WI38 (cell line): ENCODE data around the gene BCORL1.

ENCODE experiments used
- H3K4me3 ChIP-seq: 2 replicates; pipeline ENCODE4 v1.5.1; 2011; ENCODE audit warnings: low read depth, mild to moderate bottlenecking, control low read depth, low read length
- CTCF ChIP-seq: IDR thresholded peaks from 2 replicates; pipeline ENCODE4 v1.5.1; 2012; ENCODE audit warnings: low read depth, mild to moderate bottlenecking, control low read depth, low read length

BCORL1 gene

GRCh38 chrX:130083656-130084382, 101.4 kb downstream of the BCORL1 start:
- TF ChIP-seq CTCF, result no peak
- no peak overlapping the region for H3K4me3 ChIP-seq

- no peak overlapping the region for H3K4me3 ChIP-seq
These were observed 102.3 kb downstream of the BCORL1 start for GRCh38 chrX:130084631-130085237.

GRCh38 chrX:130085551-130086446, 103.4 kb downstream of the BCORL1 start:
- H3K4me3 ChIP-seq, result no peak overlapping the region
- TF ChIP-seq CTCF, result no peak

More at GRCh38 chrX:130084631-130085237, 102.3 kb downstream of the BCORL1 start:
- TF ChIP-seq CTCF, result no peak

GRCh38 chrX:130086447-130087206, 104.2 kb downstream of the BCORL1 start:
- no peak for TF ChIP-seq CTCF
- H3K4me3 ChIP-seq, result no peak overlapping the region

- TF ChIP-seq CTCF, result no peak
- H3K4me3 ChIP-seq, result no peak overlapping the region
These were observed 107.9 kb downstream of the BCORL1 start for GRCh38 chrX:130090364-130090763.

- H3K4me3 ChIP-seq, result no peak overlapping the region
- no peak for TF ChIP-seq CTCF
These were observed 109.6 kb downstream of the BCORL1 start for GRCh38 chrX:130091980-130092522.
